Measurements from ENCODE around the gene LRP6.

Gene LRP6

GRCh38 chr12:12070674-12071656 is 195.9 kb downstream of the LRP6 start, which contains the start of gene BCL2L14:
Gene BCL2L14 (plus strand): TSS chr12:12070939. CDS start chr12:12079306, 8,367 bp downstream.
- no peak for DNase-seq (ENCODE audit: low read depth)

DNA sequence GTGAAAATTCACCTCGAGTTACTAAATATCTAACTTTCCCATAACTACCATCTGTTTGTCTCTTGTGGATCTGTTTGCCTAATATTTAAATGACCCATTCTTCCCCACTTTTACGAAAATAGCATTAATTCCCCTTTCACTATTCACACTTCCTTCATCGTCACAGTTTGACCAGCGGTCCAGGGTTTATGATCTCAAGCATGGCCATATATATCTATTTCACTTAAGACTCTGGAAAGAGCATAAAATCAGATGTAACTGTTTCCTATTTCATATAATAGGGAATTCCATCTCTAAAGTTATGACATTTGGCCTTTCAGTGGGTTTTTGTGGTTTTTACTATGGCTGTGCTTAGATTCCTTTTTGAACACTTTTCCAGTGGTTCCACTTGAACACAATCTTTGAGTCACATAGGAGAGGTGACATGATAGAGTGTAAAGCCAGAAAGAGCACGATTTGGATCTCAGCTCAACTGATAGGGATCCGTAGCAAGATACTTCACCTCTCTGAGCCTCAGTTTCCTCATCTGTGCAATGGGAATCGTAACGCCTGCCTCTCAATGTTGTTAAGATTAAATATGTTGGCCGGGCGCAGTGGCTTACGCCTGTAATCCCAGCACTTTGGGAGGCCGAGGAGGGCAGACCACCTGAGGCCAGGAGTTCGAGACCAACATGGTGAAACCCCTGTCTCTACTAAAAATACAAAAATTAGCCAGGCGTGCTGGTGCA is 196.9 kb downstream of the LRP6 start:
- DNase-seq (ENCODE audit: low read depth): no peak

DNA sequence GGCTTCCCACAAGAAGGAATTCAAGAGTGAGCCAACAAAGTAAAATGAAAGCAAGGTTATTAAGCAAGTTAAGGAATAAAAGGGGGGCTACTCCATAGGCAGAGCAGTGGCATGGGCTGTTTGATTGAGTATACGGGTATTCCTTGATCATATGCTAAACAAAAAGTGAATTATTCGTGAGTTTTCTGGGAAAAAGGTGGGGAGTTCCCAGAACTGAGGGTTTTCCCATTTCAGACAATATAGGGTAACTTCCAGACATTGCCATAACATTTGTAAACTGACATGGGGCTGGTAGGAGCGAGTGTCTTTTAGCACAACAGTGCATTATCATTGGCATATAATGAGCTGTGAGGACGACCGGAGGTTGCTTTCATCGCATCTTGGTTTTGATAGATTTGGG is 198.1 kb downstream of the LRP6 start:
- no peak for DNase-seq (ENCODE audit: low read depth)

Data from HS-5 (cell line).